WTC11 (cell line): ENCODE measurements around the gene FGF14. TPM values are rescaled to one million over a fixed set of nuclear protein-coding genes. Genes with fewer than 3 reads are reported as not detected.

Source experiments
- ATAC-seq: fragments of 200-7000 bp; cut with Tn5 transposase; 2 replicates; pipeline ENCODE4 v1.10.0; 2021; ENCODE audit warnings: mild to moderate bottlenecking, moderate library complexity
- CTCF ChIA-PET: fragments of 300-600 bp; sonication (Branson Sonifier 250); formaldehyde crosslinking; loops from one replicate; lab custom pipeline; 2021; ENCODE audit warnings: antibody characterized with exemption; lab: Charles Lee
- POLR2A ChIA-PET: fragments of 350-600 bp; sonication (Branson Sonifier 250); formaldehyde crosslinking; loops from one replicate; lab custom pipeline; 2021; ENCODE audit warnings: antibody characterized with exemption; lab: Charles Lee
- DNase-seq: peaks from one replicate; pipeline ENCODE4 v3.0.0; 2021; ENCODE audit warnings: low spot score
- H3K27ac Mint-ChIP-seq: 2 replicates; pipeline ENCODE4 v1.8.0; 2021; ENCODE audit warnings: mixed read lengths
- H3K27me3 Mint-ChIP-seq: 2 replicates; pipeline ENCODE4 v1.8.0; 2021; ENCODE audit warnings: low read depth, mild to moderate bottlenecking, moderate library complexity, mixed read lengths
- H3K36me3 Mint-ChIP-seq: 2 replicates; pipeline ENCODE4 v1.8.0; 2021; ENCODE audit warnings: mixed read lengths
- H3K4me1 Mint-ChIP-seq: 2 replicates; pipeline ENCODE4 v1.8.0; 2022; ENCODE audit warnings: mixed read lengths
- H3K4me3 Mint-ChIP-seq: 2 replicates; pipeline ENCODE4 v1.8.0; 2021; ENCODE audit warnings: mild to moderate bottlenecking, moderate library complexity, mixed read lengths
- H3K9me3 Mint-ChIP-seq: 2 replicates; pipeline ENCODE4 v1.8.0; 2021; ENCODE audit warnings: mixed read lengths
- CDX4 ChIP-seq: fragments of 250-450 bp; sonication (Bioruptor Pico); IDR thresholded peaks from 2 replicates; pipeline ENCODE4 v1.9.0; 2021; ENCODE audit warnings: moderate library complexity, mild to moderate bottlenecking, inconsistent platforms, borderline replicate concordance
- E2F1 ChIP-seq: sonication (generic); formaldehyde crosslinking; IDR thresholded peaks from 2 replicates; pipeline ENCODE4 v1.8.0; 2022; ENCODE audit warnings: mild to moderate bottlenecking, missing genetic modification reagents
- EMX1 ChIP-seq: fragments of 250-450 bp; sonication (Bioruptor Pico); IDR thresholded peaks from 2 replicates; pipeline ENCODE4 v1.8.0; 2021; ENCODE audit warnings: mild to moderate bottlenecking
- FOXP4 ChIP-seq: sonication (generic); formaldehyde crosslinking; IDR thresholded peaks from 2 replicates; pipeline ENCODE4 v1.8.0; 2022; ENCODE audit warnings: mild to moderate bottlenecking, missing genetic modification reagents
- OVOL2 ChIP-seq: fragments of 250-450 bp; sonication (Bioruptor Pico); IDR thresholded peaks from 2 replicates; pipeline ENCODE4 v1.9.0; 2021; ENCODE audit warnings: mild to moderate bottlenecking, borderline replicate concordance
- PRDM15 ChIP-seq: sonication (generic); formaldehyde crosslinking; IDR thresholded peaks from 2 replicates; pipeline ENCODE4 v1.8.0; 2022; ENCODE audit warnings: missing genetic modification reagents
- PRRX2 ChIP-seq: fragments of 250-450 bp; sonication (Bioruptor Pico); IDR thresholded peaks from 2 replicates; pipeline ENCODE4 v1.8.0; 2021; ENCODE audit warnings: mild to moderate bottlenecking
- USF1 ChIP-seq: sonication (generic); formaldehyde crosslinking; IDR thresholded peaks from 2 replicates; pipeline ENCODE4 v1.8.0; 2022; ENCODE audit warnings: mild to moderate bottlenecking, missing genetic modification reagents
- ZMAT4 ChIP-seq: fragments of 250-450 bp; sonication (Bioruptor Pico); IDR thresholded peaks from 2 replicates; pipeline ENCODE4 v1.9.0; 2021; ENCODE audit warnings: mild to moderate bottlenecking
- ZNF121 ChIP-seq: sonication (generic); formaldehyde crosslinking; IDR thresholded peaks from 2 replicates; pipeline ENCODE4 v1.8.0; 2023; ENCODE audit warnings: missing genetic modification reagents
- ZNF138 ChIP-seq: sonication (generic); formaldehyde crosslinking; conservative IDR thresholded peaks from 2 replicates; pipeline ENCODE4 v1.8.1; 2022; ENCODE audit warnings: mild to moderate bottlenecking, moderate library complexity, missing genetic modification reagents
- ZNF232 ChIP-seq: sonication (generic); formaldehyde crosslinking; IDR thresholded peaks from 2 replicates; pipeline ENCODE4 v1.8.0; 2022; ENCODE audit warnings: mild to moderate bottlenecking, missing genetic modification reagents
- ZNF532 ChIP-seq: fragments of 250-450 bp; sonication (Bioruptor Pico); IDR thresholded peaks from 2 replicates; pipeline ENCODE4 v1.9.0; 2021; ENCODE audit warnings: mild to moderate bottlenecking, borderline replicate concordance
- total RNA-seq: library from RNA; stranded (reverse); gene quantifications from 3 replicates; pipeline ENCODE4 v1.2.3, GENCODE V29; 2021

The FGF14 gene
- total RNA-seq, 1 experiment from 2014 or later = 0.28 TPM

GRCh38 chr13:101727118-101727517, 674.7 kb downstream of the FGF14 start (continued):
- no peak for TF ChIP-seq ZNF532

GRCh38 chr13:101726681-101727080, 675.2 kb downstream of the FGF14 start:
- POLR2A ChIA-PET = no interaction called here
- Mint-ChIP-seq H3K36me3 (no peaks in the 10 kb centered on the region), H3K4me1 (no peaks in the 10 kb centered on the region), H3K9me3 (peaks cover 5% of the 10 kb centered on the region), H3K27me3 (no peaks in the 10 kb centered on the region)
- no peak for ATAC-seq
- TF ChIP-seq USF1 (CRISPR knock-in tag) = no peak
- no peak for TF ChIP-seq OVOL2
- no peak for TF ChIP-seq ZNF232 (CRISPR knock-in tag)
- no peak for TF ChIP-seq EMX1 (CRISPR knock-in tag)
- no peak for TF ChIP-seq PRRX2 (CRISPR knock-in tag)
- no peak for TF ChIP-seq PRDM15 (CRISPR knock-in tag)
- no peak for TF ChIP-seq CDX4 (CRISPR knock-in tag)
- no peak for TF ChIP-seq ZNF138 (CRISPR knock-in tag)
- no peak for TF ChIP-seq FOXP4
- no peak for TF ChIP-seq E2F1 (CRISPR knock-in tag)
- TF ChIP-seq, all 79 proteins: peak for 0
- CTCF ChIA-PET = no interaction called here
- no peak overlapping the region for H3K27ac Mint-ChIP-seq
- DNase-seq = no peak
- H3K4me3 Mint-ChIP-seq = no peak overlapping the region

GRCh38 chr13:101718496-101718895, 683.4 kb downstream of the FGF14 start:
- Mint-ChIP-seq H3K27ac (no peak overlapping the region), H3K36me3 (no peaks in the 10 kb centered on the region), H3K9me3 (no peaks in the 10 kb centered on the region), H3K27me3 (no peaks in the 10 kb centered on the region), H3K4me3 (no peak overlapping the region), H3K4me1 (no peaks in the 10 kb centered on the region)
- no peak for ATAC-seq
- no peak for DNase-seq
- ChIA-PET POLR2A (no interaction called here), CTCF (no interaction called here)
- TF ChIP-seq ZMAT4 (CRISPR knock-in tag) (no peak), ZNF121 (no peak)
